MCF 10A (cell line): ENCODE results near the gene AMBRA1. TPM values are rescaled to one million over a fixed set of nuclear protein-coding genes. Genes with fewer than 3 reads are reported as not detected.

Experiments used
- BruUV-seq: library from RNA; stranded (reverse); fragments of 400-500 nt; replicated peaks from 2 replicates; lab custom pipeline; 2021; lab: Mats Ljungman, UMichigan
- CTCF ChIA-PET: fragments of 300-600 bp; sonication (Branson Sonifier 250); formaldehyde crosslinking; extraction: SDS; loops from one replicate; lab custom pipeline; 2021; ENCODE audit warnings: antibody characterized with exemption, inconsistent platforms; lab: Yijun Ruan, JAX
- POLR2A ChIA-PET: fragments of 300-600, 350-650 bp; sonication (Branson Sonifier 250); formaldehyde crosslinking; extraction: SDS; loops from one replicate; lab custom pipeline; 2020; ENCODE audit warnings: antibody characterized with exemption, inconsistent platforms; lab: Yijun Ruan, JAX
- DNase-seq: peaks from one replicate; pipeline ENCODE4 v3.0.0-alpha.2; 2018; ENCODE audit not compliant: unreplicated experiment
- H3K27ac Mint-ChIP-seq: one replicate; pipeline ENCODE4 v1.8.0; 2022; ENCODE audit warnings: mild to moderate bottlenecking, low read depth, mixed read lengths; ENCODE audit not compliant: unreplicated experiment
- H3K27me3 Mint-ChIP-seq: one replicate; pipeline ENCODE4 v1.8.0; 2022; ENCODE audit warnings: mixed read lengths; ENCODE audit not compliant: insufficient read depth, unreplicated experiment
- H3K36me3 Mint-ChIP-seq: one replicate; pipeline ENCODE4 v1.8.0; 2022; ENCODE audit warnings: mild to moderate bottlenecking, moderate library complexity, mixed read lengths; ENCODE audit not compliant: insufficient read depth, unreplicated experiment
- H3K4me1 Mint-ChIP-seq: one replicate; pipeline ENCODE4 v1.8.0; 2022; ENCODE audit warnings: mixed read lengths; ENCODE audit not compliant: insufficient read depth, unreplicated experiment
- H3K4me3 Mint-ChIP-seq: one replicate; pipeline ENCODE4 v1.8.0; 2022; ENCODE audit warnings: mild to moderate bottlenecking, moderate library complexity, mixed read lengths; ENCODE audit not compliant: unreplicated experiment
- H3K9me3 Mint-ChIP-seq: one replicate; pipeline ENCODE4 v1.8.0; 2022; ENCODE audit warnings: mixed read lengths; ENCODE audit not compliant: unreplicated experiment
- CTCF ChIP-seq: fragments of 200-600 bp; IDR thresholded peaks from one replicate; pipeline ENCODE4 v1.8.0; 2022; ENCODE audit warnings: antibody characterized with exemption, mild to moderate bottlenecking; ENCODE audit not compliant: unreplicated experiment
- intact Hi-C: fragments of 100-400 bp; cut with micrococcal nuclease; formaldehyde crosslinking; loops from 2 replicates; pipeline ENCODE4 v1.14.1; 2022
- total RNA-seq: library from RNA; stranded (reverse); gene quantifications from 2 replicates; pipeline ENCODE4 v1.2.3, GENCODE V29; 2022

AMBRA1 gene
- total RNA-seq, 1 experiment from 2014 or later, result 19.6 TPM

GRCh38 chr11:46457021-46457420 is 136.8 kb downstream of the AMBRA1 start:
- no peak for TF ChIP-seq CTCF
- H3K27me3 Mint-ChIP-seq, result no peaks in the 10 kb centered on the region
- ChIA-PET CTCF (interaction anchor here (0.7 to 1.6 kb wide), 4 partner anchors 19 to 81 kb away, joined by 3 to 4 read pairs (median 4); no protein-coding TSS in a partner anchor), POLR2A (no interaction called here)
- H3K9me3 Mint-ChIP-seq, result no peaks in the 10 kb centered on the region
- no peak for DNase-seq
- BruUV-seq, result no TSS peak
- H3K4me1 Mint-ChIP-seq, result peaks cover 11% of the 10 kb centered on the region
- H3K36me3 Mint-ChIP-seq, result peaks cover 12% of the 10 kb centered on the region
- H3K4me3 Mint-ChIP-seq, result no peak overlapping the region
- no peak overlapping the region for H3K27ac Mint-ChIP-seq
- intact Hi-C loops, result no loop called here

GRCh38 chr11:46456269-46457001 is 137.4 kb downstream of the AMBRA1 start:
- no peaks in the 10 kb centered on the region for H3K9me3 Mint-ChIP-seq
- no peaks in the 10 kb centered on the region for H3K27me3 Mint-ChIP-seq
- no peak overlapping the region for H3K27ac Mint-ChIP-seq
- peaks cover 12% of the 10 kb centered on the region for H3K36me3 Mint-ChIP-seq
- intact Hi-C loops, result no loop called here
- DNase-seq, result no peak
- H3K4me3 Mint-ChIP-seq, result no peak overlapping the region
- ChIA-PET POLR2A (interaction anchor here (0.5 kb wide), 1 partner anchor 24 kb away, joined by 3 read pairs; no protein-coding TSS in a partner anchor), CTCF (interaction anchor here (0.7 to 1.6 kb wide), 5 partner anchors 19 to 81 kb away, joined by 3 to 4 read pairs (median 3); no protein-coding TSS in a partner anchor)
- BruUV-seq, result no TSS peak
- no peak for TF ChIP-seq CTCF
- peaks cover 13% of the 10 kb centered on the region for H3K4me1 Mint-ChIP-seq

GRCh38 chr11:46455834-46456233 is 138.0 kb downstream of the AMBRA1 start:
- no peak for TF ChIP-seq CTCF
- no TSS peak for BruUV-seq
- DNase-seq, result no peak
- no peak overlapping the region for H3K4me3 Mint-ChIP-seq
- no peak overlapping the region for H3K27ac Mint-ChIP-seq
- peaks cover 12% of the 10 kb centered on the region for H3K36me3 Mint-ChIP-seq
- H3K27me3 Mint-ChIP-seq, result no peaks in the 10 kb centered on the region
- H3K9me3 Mint-ChIP-seq, result no peaks in the 10 kb centered on the region
- intact Hi-C loops, result no loop called here
- POLR2A ChIA-PET, result interaction anchor here (0.5 kb wide), 1 partner anchor 24 kb away, joined by 3 read pairs; no protein-coding TSS in a partner anchor
- peaks cover 19% of the 10 kb centered on the region for H3K4me1 Mint-ChIP-seq
- CTCF ChIA-PET, result interaction anchor here (0.8 to 1.6 kb wide), 3 partner anchors 67 to 82 kb away, joined by 3 to 4 read pairs (median 4); no protein-coding TSS in a partner anchor

GRCh38 chr11:46452918-46453517 is 140.8 kb downstream of the AMBRA1 start:
- Mint-ChIP-seq H3K36me3 (peaks cover 18% of the 10 kb centered on the region), H3K27ac (no peak overlapping the region), H3K27me3 (no peaks in the 10 kb centered on the region), H3K4me1 (peaks cover 19% of the 10 kb centered on the region), H3K4me3 (no peak overlapping the region), H3K9me3 (no peaks in the 10 kb centered on the region)
- no TSS peak for BruUV-seq
- TF ChIP-seq CTCF, result no peak
- ChIA-PET POLR2A (interaction anchor here (1.4 kb wide), 1 partner anchor 28 kb away, joined by 3 read pairs; no protein-coding TSS in a partner anchor), CTCF (interaction anchor here (0.6 to 1.4 kb wide), 5 partner anchors 21 to 514 kb away, joined by 3 to 4 read pairs (median 3); no protein-coding TSS in a partner anchor)
- intact Hi-C loops, result no loop called here
- DNase-seq, result no peak
